Activated T-cell treated with anti-CD3 and anti-CD28 coated beads for 1 hour (primary cell): ENCODE results near the gene LNX1.

Experiments
- DNase-seq: peaks from one replicate; pipeline ENCODE4 v3.0.0-alpha.2; 2020; ENCODE audit warnings: low read depth

LNX1 gene

GRCh38 chr4:53599632-53600031 is 8.3 kb upstream of the LNX1 start:
- DNase-seq = no peak

GRCh38 chr4:53598901-53599300 is 7.6 kb upstream of the LNX1 start:
- DNase-seq = no peak

GRCh38 chr4:53598483-53598882 is 7.2 kb upstream of the LNX1 start:
- DNase-seq = no peak

GRCh38 chr4:53596901-53597300 is 5.6 kb upstream of the LNX1 start:
- DNase-seq = no peak

GRCh38 chr4:53595834-53596233 is 4.5 kb upstream of the LNX1 start:
- no peak for DNase-seq

- no peak for DNase-seq
These were observed 3.9 kb upstream of the LNX1 start for GRCh38 chr4:53595204-53595603.

GRCh38 chr4:53593765-53594164 is 2.5 kb upstream of the LNX1 start:
- no peak for DNase-seq

- DNase-seq = no peak
These were observed 1.6 kb upstream of the LNX1 start for GRCh38 chr4:53592686-53593501.

- DNase-seq = no peak
These were observed 836 bp upstream of the LNX1 start for GRCh38 chr4:53592122-53592521.

GRCh38 chr4:53590187-53590586 is 1.1 kb downstream of the LNX1 start:
- DNase-seq = no peak

- no peak for DNase-seq
These were observed 1.8 kb downstream of the LNX1 start for GRCh38 chr4:53589511-53589910.

- DNase-seq = no peak
These were observed 4.2 kb downstream of the LNX1 start for GRCh38 chr4:53587135-53587534.

- no peak for DNase-seq
These were observed 5.0 kb downstream of the LNX1 start for GRCh38 chr4:53586121-53586816.

GRCh38 chr4:53584658-53585057 is 6.6 kb downstream of the LNX1 start:
- DNase-seq = no peak

- no peak for DNase-seq
These were observed 7.8 kb downstream of the LNX1 start for GRCh38 chr4:53583513-53583912.

- DNase-seq = no peak
These were observed 9.1 kb downstream of the LNX1 start for GRCh38 chr4:53582194-53582593.

GRCh38 chr4:53580274-53580673 is 11.0 kb downstream of the LNX1 start:
- DNase-seq = no peak

GRCh38 chr4:53579826-53580225 is 11.5 kb downstream of the LNX1 start:
- DNase-seq = no peak

- no peak for DNase-seq
These were observed 14.5 kb downstream of the LNX1 start for GRCh38 chr4:53576676-53577372.

- DNase-seq = no peak
These were observed 15.1 kb downstream of the LNX1 start for GRCh38 chr4:53576071-53576617.

GRCh38 chr4:53575552-53575951 is 15.7 kb downstream of the LNX1 start:
- DNase-seq = no peak

- DNase-seq = no peak
These were observed 16.8 kb downstream of the LNX1 start for GRCh38 chr4:53574528-53574927.

- no peak for DNase-seq
These were observed 17.6 kb downstream of the LNX1 start for GRCh38 chr4:53573696-53574095.
